Measurements from ENCODE around the gene RAP1GAP2. TPM values are rescaled to one million over a fixed set of nuclear protein-coding genes. Genes with fewer than 3 reads are reported as not detected.
A peak's percentile ranks its signal among the peaks of the same experiment; 100 is the strongest.
"Not testable (repeated sequence)": the region's sequence is repeated elsewhere in the genome, so short reads cannot be mapped to it uniquely, and the experiment has no call there.

Gene RAP1GAP2
- total RNA-seq, 1 donor: 2.9 TPM

DNA sequence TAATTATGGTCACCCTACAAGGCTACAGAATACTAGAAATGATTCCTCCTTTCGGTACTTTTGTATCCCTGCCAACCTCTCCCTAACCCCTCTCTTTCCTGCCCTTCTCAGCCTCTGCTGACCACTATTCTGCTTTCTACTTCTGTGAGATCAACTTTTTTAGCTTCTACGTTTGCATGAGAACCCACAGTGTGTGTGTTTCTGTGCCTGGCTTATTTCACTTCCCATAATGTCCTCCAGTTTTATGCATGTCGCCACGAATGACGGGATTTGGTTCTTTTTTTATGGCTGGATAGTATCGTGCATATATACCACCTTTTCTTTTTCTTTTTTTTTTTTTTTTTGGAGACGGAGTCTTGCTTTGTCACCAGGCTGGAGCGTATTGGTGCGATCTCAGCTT, 92.1 kb downstream of the RAP1GAP2 start:
- Histone ChIP-seq H4K20me1 (ENCODE audit: insufficient read depth, low read length) (peaks cover 11% of the 10 kb centered on the region), H3K9me3 (ENCODE audit: low read depth, low read length) (no peaks in the 10 kb centered on the region), H3K4me3 (ENCODE audit: insufficient read depth, low read length) (no peak overlapping the region), H2AFZ (ENCODE audit: low read length) (no peak overlapping the region), H3K4me1 (ENCODE audit: insufficient read depth, low read length) (peaks cover 19% of the 10 kb centered on the region), H3K27ac (ENCODE audit: low read depth, low read length) (no peak overlapping the region), H3K4me2 (ENCODE audit: insufficient read depth, low read length) (no peak overlapping the region), H3K79me2 (ENCODE audit: insufficient read depth, low read length) (no peaks in the 10 kb centered on the region), H3K36me3 (ENCODE audit: insufficient read depth, low read length) (no peaks in the 10 kb centered on the region), H3K27me3 (ENCODE audit: insufficient read depth, low read length) (no peaks in the 10 kb centered on the region)
- no peak for DNase-seq (ENCODE audit: insufficient read length, low spot score, missing footprints)
- TF ChIP-seq, protein P1, sequence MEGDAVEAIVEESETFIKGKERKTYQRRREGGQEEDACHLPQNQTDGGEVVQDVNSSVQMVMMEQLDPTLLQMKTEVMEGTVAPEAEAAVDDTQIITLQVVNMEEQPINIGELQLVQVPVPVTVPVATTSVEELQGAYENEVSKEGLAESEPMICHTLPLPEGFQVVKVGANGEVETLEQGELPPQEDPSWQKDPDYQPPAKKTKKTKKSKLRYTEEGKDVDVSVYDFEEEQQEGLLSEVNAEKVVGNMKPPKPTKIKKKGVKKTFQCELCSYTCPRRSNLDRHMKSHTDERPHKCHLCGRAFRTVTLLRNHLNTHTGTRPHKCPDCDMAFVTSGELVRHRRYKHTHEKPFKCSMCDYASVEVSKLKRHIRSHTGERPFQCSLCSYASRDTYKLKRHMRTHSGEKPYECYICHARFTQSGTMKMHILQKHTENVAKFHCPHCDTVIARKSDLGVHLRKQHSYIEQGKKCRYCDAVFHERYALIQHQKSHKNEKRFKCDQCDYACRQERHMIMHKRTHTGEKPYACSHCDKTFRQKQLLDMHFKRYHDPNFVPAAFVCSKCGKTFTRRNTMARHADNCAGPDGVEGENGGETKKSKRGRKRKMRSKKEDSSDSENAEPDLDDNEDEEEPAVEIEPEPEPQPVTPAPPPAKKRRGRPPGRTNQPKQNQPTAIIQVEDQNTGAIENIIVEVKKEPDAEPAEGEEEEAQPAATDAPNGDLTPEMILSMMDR (IDR thresholded peaks at IDR 0.05; ENCODE audit: extremely low read depth, low read depth, low read length): no peak

GRCh38 chr17:2889256-2889655, 93.0 kb downstream of the RAP1GAP2 start:
- no peak for DNase-seq (ENCODE audit: insufficient read length, low spot score, missing footprints)
- TF ChIP-seq, protein P1 (IDR thresholded peaks at IDR 0.05; ENCODE audit: extremely low read depth, low read depth, low read length): no peak
- no peaks in the 10 kb centered on the region for H3K9me3 ChIP-seq (ENCODE audit: low read depth, low read length)
- H3K79me2 ChIP-seq (ENCODE audit: insufficient read depth, low read length): no peaks in the 10 kb centered on the region
- H3K4me1 ChIP-seq (ENCODE audit: insufficient read depth, low read length): peaks cover 12% of the 10 kb centered on the region
- no peak overlapping the region for H3K4me2 ChIP-seq (ENCODE audit: insufficient read depth, low read length)
- H4K20me1 ChIP-seq (ENCODE audit: insufficient read depth, low read length): peaks cover 5% of the 10 kb centered on the region
- no peak overlapping the region for H2AFZ ChIP-seq (ENCODE audit: low read length)
- no peaks in the 10 kb centered on the region for H3K27me3 ChIP-seq (ENCODE audit: insufficient read depth, low read length)
- H3K36me3 ChIP-seq (ENCODE audit: insufficient read depth, low read length): no peaks in the 10 kb centered on the region
- no peak overlapping the region for H3K27ac ChIP-seq (ENCODE audit: low read depth, low read length)
- no peak overlapping the region for H3K4me3 ChIP-seq (ENCODE audit: insufficient read depth, low read length)

DNA sequence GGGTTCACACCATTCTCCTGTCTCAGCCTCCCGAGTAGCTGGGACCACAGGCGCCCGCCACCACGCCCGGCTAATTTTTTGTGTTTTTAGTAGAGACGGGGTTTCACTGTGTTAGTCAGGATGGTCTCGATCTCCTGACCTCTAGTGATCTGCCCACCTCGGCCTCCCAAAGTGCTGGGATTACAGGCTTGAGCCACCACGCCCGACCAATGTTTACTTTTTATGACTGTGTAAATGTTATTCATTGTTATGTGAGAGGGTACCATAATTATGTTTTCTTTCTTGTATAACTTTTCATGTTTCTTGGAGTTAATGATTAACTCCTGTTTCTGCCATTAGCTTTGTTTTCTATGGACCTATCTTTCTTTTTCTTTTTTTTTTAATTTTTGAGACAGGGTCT, 94.5 kb downstream of the RAP1GAP2 start:
- not testable (repeated sequence) for H3K27me3 ChIP-seq (ENCODE audit: insufficient read depth, low read length); H3K79me2 ChIP-seq (ENCODE audit: insufficient read depth, low read length); H3K36me3 ChIP-seq (ENCODE audit: insufficient read depth, low read length); H2AFZ ChIP-seq (ENCODE audit: low read length); DNase-seq (ENCODE audit: insufficient read length, low spot score, missing footprints); H3K27ac ChIP-seq (ENCODE audit: low read depth, low read length); H3K9me3 ChIP-seq (ENCODE audit: low read depth, low read length); H3K4me3 ChIP-seq (ENCODE audit: insufficient read depth, low read length); H3K4me2 ChIP-seq (ENCODE audit: insufficient read depth, low read length); H4K20me1 ChIP-seq (ENCODE audit: insufficient read depth, low read length)
- H3K4me1 ChIP-seq (ENCODE audit: insufficient read depth, low read length): peaks cover 12% of the 10 kb centered on the region

GRCh38 chr17:2892305-2892971, 96.2 kb downstream of the RAP1GAP2 start:
- H2AFZ ChIP-seq (ENCODE audit: low read length): no peak overlapping the region
- no peaks in the 10 kb centered on the region for H3K79me2 ChIP-seq (ENCODE audit: insufficient read depth, low read length)
- H3K27me3 ChIP-seq (ENCODE audit: insufficient read depth, low read length): no peaks in the 10 kb centered on the region
- H3K27ac ChIP-seq (ENCODE audit: low read depth, low read length): peak overlapping the region; percentile 15
- H3K9me3 ChIP-seq (ENCODE audit: low read depth, low read length): no peaks in the 10 kb centered on the region
- peak overlapping the region; percentile 59 for H3K4me2 ChIP-seq (ENCODE audit: insufficient read depth, low read length)
- H3K4me3 ChIP-seq (ENCODE audit: insufficient read depth, low read length): no peak overlapping the region
- peaks cover 12% of the 10 kb centered on the region for H3K4me1 ChIP-seq (ENCODE audit: insufficient read depth, low read length)
- TF ChIP-seq, protein P1 (IDR thresholded peaks at IDR 0.05; ENCODE audit: extremely low read depth, low read depth, low read length): no peak
- peak; percentile 94 for DNase-seq (ENCODE audit: insufficient read length, low spot score, missing footprints)
- peaks cover 5% of the 10 kb centered on the region for H4K20me1 ChIP-seq (ENCODE audit: insufficient read depth, low read length)
- H3K36me3 ChIP-seq (ENCODE audit: insufficient read depth, low read length): no peaks in the 10 kb centered on the region
